ENCODE results near the gene PYROXD2.

The PYROXD2 gene

GRCh38 chr10:98416606-98417388 lies 1.8 kb upstream of the PYROXD2 start:
- no peak for DNase-seq (ENCODE audit: low read depth in 1 of 2, low spot score in 1 of 2)

- no peak for DNase-seq (ENCODE audit: low read depth in 1 of 2, low spot score in 1 of 2)
Observed at GRCh38 chr10:98415731-98416119, 743 bp upstream of the PYROXD2 start.

GRCh38 chr10:98414578-98414931 lies 427 bp downstream of the PYROXD2 start:
- no peak for DNase-seq (ENCODE audit: low read depth in 1 of 2, low spot score in 1 of 2)

GRCh38 chr10:98411768-98412167 lies 3.2 kb downstream of the PYROXD2 start:
- no peak for DNase-seq (ENCODE audit: low read depth in 1 of 2, low spot score in 1 of 2)

GRCh38 chr10:98411166-98411565 lies 3.8 kb downstream of the PYROXD2 start:
- DNase-seq (ENCODE audit: low read depth in 1 of 2, low spot score in 1 of 2): no peak

- DNase-seq (ENCODE audit: low read depth in 1 of 2, low spot score in 1 of 2): no peak
Observed at GRCh38 chr10:98410759-98411158, 4.2 kb downstream of the PYROXD2 start.

- DNase-seq (ENCODE audit: low read depth in 1 of 2, low spot score in 1 of 2): no peak
Observed at GRCh38 chr10:98410135-98410743, 4.7 kb downstream of the PYROXD2 start.

GRCh38 chr10:98408799-98409198 lies 6.2 kb downstream of the PYROXD2 start:
- no peak for DNase-seq (ENCODE audit: low read depth in 1 of 2, low spot score in 1 of 2)

GRCh38 chr10:98407744-98408241 lies 7.2 kb downstream of the PYROXD2 start:
- DNase-seq (ENCODE audit: low read depth in 1 of 2, low spot score in 1 of 2): no peak

- DNase-seq (ENCODE audit: low read depth in 1 of 2, low spot score in 1 of 2): no peak
Observed at GRCh38 chr10:98407017-98407743, 7.8 kb downstream of the PYROXD2 start.

- DNase-seq (ENCODE audit: low read depth in 1 of 2, low spot score in 1 of 2): no peak
Observed at GRCh38 chr10:98405422-98405821, 9.6 kb downstream of the PYROXD2 start.

- DNase-seq (ENCODE audit: low read depth in 1 of 2, low spot score in 1 of 2): no peak
Observed at GRCh38 chr10:98404571-98405359, 10.2 kb downstream of the PYROXD2 start.

- no peak for DNase-seq (ENCODE audit: low read depth in 1 of 2, low spot score in 1 of 2)
Observed at GRCh38 chr10:98403812-98404504, 11.0 kb downstream of the PYROXD2 start.

- DNase-seq (ENCODE audit: low read depth in 1 of 2, low spot score in 1 of 2): no peak
Observed at GRCh38 chr10:98402931-98403718, 11.9 kb downstream of the PYROXD2 start.

- DNase-seq (ENCODE audit: low read depth in 1 of 2, low spot score in 1 of 2): no peak
Observed at GRCh38 chr10:98402478-98402877, 12.5 kb downstream of the PYROXD2 start.

- no peak for DNase-seq (ENCODE audit: low read depth in 1 of 2, low spot score in 1 of 2)
Observed at GRCh38 chr10:98400482-98400881, 14.5 kb downstream of the PYROXD2 start.

- DNase-seq (ENCODE audit: low read depth in 1 of 2, low spot score in 1 of 2): no peak
Observed at GRCh38 chr10:98399784-98400183, 15.2 kb downstream of the PYROXD2 start.

GRCh38 chr10:98397089-98397600 lies 17.8 kb downstream of the PYROXD2 start:
- DNase-seq (ENCODE audit: low read depth in 1 of 2, low spot score in 1 of 2): no peak

Measured in stimulated activated CD4-positive, alpha-beta T cell treated with anti-CD3 and anti-CD28 coated beads, Interleukin-15, amount 100 ng/mL, for 1 hour (primary cell).